ENCODE results near the gene IL17RE. TPM values are rescaled to one million over a fixed set of nuclear protein-coding genes. Genes with fewer than 3 reads are reported as not detected.

Gene IL17RE
- total and polyA plus RNA-seq, 8 donors, result 6.4 to 15.6 (median 9.6) TPM

DNA sequence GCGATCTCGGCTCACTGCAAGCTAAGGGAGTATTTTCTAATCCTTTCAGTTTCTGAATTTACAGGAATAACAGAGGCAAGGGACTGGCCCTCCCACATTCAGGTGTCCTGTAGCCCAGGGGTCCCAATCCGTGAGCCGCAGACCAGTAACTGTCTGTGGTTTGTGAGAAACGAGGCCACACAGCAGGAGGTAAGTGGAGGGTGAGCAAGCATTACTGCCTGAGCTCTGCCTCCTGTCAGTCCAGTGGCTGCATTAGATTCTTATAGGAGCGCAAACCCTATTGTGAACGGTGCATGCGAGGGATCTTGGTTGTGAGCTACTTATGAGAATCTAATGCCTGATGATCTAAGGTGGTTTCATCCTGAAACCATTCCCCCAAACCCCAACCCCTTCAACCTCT, 9.2 kb downstream of the IL17RE start:
- intact Hi-C loops (cut with DNase I), result no loop called here
- Histone ChIP-seq H3K27me3 (no peaks in the 10 kb centered on the region), H3K9me3 (no peaks in the 10 kb centered on the region), H3K36me3 (peaks cover 0 to 7% (median 0%) of the 10 kb centered on the region in 3 donors), H3K4me3 (no peak overlapping the region), H3K4me1 (peaks cover 4 to 17% (median 15%) of the 10 kb centered on the region in 3 donors), H3K27ac (no peak overlapping the region)
- FAIRE-seq (no peak), DNase-seq (no peak), ATAC-seq (no peak)
- TF ChIP-seq, protein P1, sequence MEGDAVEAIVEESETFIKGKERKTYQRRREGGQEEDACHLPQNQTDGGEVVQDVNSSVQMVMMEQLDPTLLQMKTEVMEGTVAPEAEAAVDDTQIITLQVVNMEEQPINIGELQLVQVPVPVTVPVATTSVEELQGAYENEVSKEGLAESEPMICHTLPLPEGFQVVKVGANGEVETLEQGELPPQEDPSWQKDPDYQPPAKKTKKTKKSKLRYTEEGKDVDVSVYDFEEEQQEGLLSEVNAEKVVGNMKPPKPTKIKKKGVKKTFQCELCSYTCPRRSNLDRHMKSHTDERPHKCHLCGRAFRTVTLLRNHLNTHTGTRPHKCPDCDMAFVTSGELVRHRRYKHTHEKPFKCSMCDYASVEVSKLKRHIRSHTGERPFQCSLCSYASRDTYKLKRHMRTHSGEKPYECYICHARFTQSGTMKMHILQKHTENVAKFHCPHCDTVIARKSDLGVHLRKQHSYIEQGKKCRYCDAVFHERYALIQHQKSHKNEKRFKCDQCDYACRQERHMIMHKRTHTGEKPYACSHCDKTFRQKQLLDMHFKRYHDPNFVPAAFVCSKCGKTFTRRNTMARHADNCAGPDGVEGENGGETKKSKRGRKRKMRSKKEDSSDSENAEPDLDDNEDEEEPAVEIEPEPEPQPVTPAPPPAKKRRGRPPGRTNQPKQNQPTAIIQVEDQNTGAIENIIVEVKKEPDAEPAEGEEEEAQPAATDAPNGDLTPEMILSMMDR (IDR thresholded peaks at IDR 0.05), result no peak
- 87 to 91% methylated on average over 8 of the region's 8 CpGs for WGBS, 2 donors

DNA sequence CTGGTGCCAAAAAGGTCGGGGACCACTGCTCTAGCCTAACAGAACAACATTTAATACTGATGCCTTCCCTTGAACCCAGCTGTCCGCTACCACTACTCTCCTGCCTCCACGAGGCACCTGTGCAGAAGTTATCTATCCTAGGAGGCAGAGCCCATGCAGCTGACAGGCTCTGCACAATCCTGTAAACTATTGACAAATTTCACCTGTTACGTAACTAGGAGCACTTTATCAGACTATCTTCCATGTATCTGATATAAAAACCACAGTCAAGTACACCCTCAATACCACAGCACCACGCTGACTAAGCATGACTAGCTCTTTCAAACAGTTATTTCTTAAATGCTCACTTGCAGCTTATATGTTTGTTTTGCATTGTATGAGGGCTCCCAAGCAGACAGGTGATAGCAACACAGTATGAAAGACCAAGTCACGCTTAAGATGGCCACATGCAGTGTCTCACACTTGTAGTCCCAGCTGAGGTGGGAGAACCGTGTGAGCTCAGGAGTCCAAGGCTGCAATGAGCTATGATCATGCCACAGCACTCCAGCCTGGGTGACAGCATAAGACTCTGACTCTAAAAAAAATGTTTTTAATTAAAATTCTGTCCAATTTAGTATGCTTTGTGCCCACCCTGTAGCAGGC, 9.8 kb downstream of the IL17RE start:
- ATAC-seq, result no peak
- intact Hi-C loops (cut with DNase I), result no loop called here

DNA sequence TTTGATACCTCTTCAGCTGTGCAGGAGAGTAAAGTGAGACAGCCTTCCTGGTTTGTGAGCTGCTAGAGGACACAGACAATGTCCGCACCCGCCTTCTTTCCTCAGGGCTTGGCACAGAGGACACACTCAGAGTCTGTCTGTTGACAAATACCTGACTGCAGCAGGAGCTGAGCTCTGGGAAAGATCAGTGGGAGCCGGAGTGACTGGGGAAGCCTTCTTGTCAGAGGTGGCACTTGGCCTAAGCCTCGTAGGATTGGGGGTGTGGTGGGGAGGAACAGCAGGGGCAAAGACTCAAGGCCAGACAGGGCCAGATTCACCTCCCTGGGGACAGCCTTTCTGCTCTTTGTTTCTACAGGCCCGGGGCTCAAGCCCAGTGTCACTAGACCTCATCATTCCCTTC, 11.0 kb downstream of the IL17RE start:
- no peaks in the 10 kb centered on the region for H3K9me3 ChIP-seq
- H3K36me3 ChIP-seq, result peaks cover 0 to 7% (median 0%) of the 10 kb centered on the region in 3 donors
- FAIRE-seq, result no peak
- WGBS, 2 donors, result 61 to 66% methylated on average over 5 of the region's 5 CpGs
- H3K4me1 ChIP-seq, result peaks cover 17 to 24% (median 23%) of the 10 kb centered on the region in 3 donors
- no peak for DNase-seq
- no peaks in the 10 kb centered on the region for H3K27me3 ChIP-seq
- intact Hi-C loops (cut with DNase I), result no loop called here
- H3K4me3 ChIP-seq, result no peak overlapping the region
- TF ChIP-seq, protein P1 (IDR thresholded peaks at IDR 0.05), result no peak
- no peak for ATAC-seq
- H3K27ac ChIP-seq, result no peak overlapping the region

More for the DNA sequence above, 9.8 kb downstream of the IL17RE start:
- WGBS, 2 donors, result 82 to 88% methylated on average over 7 of the region's 7 CpGs
- no peak for DNase-seq
- no peak overlapping the region for H3K27ac ChIP-seq
- no peak for FAIRE-seq
- peaks cover 7 to 17% (median 16%) of the 10 kb centered on the region in 3 donors for H3K4me1 ChIP-seq
- no peaks in the 10 kb centered on the region for H3K9me3 ChIP-seq
- TF ChIP-seq, protein P1 (IDR thresholded peaks at IDR 0.05), result no peak
- H3K36me3 ChIP-seq, result peaks cover 0 to 7% (median 0%) of the 10 kb centered on the region in 3 donors
- no peak overlapping the region for H3K4me3 ChIP-seq
- H3K27me3 ChIP-seq, result no peaks in the 10 kb centered on the region

DNA sequence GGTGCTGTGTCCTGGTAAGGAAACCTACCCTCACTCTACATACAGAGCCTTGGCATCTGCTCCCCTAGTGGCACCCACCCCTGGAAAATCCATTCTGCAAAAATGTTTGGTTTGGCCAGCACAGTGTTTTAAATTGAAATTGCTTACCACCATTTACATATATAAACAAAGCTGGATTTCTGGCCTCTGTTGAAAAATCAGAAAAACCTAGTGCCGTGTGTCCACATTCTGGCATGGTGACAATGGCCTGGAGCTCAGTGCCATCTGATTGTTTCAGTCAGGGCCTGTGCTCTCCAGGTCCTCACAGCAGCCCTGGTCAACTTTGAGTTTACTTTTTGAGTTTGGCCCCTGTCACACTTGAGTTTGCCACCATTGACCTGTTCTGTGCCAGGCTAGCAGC, 11.4 kb downstream of the IL17RE start:
- no peak overlapping the region for H3K4me3 ChIP-seq
- 35 to 36% methylated on average over 1 of the region's 1 CpG for WGBS, 2 donors
- no peaks in the 10 kb centered on the region for H3K27me3 ChIP-seq
- intact Hi-C loops (cut with DNase I), result no loop called here
- peaks cover 0 to 7% (median 0%) of the 10 kb centered on the region in 3 donors for H3K36me3 ChIP-seq
- ATAC-seq, result no peak
- DNase-seq, result no peak
- no peaks in the 10 kb centered on the region for H3K9me3 ChIP-seq
- peaks cover 17 to 24% (median 23%) of the 10 kb centered on the region in 3 donors for H3K4me1 ChIP-seq
- TF ChIP-seq, protein P1 (IDR thresholded peaks at IDR 0.05), result no peak
- FAIRE-seq, result no peak
- peak overlapping the region in 1 of 4 donors; percentile 78 for H3K27ac ChIP-seq
